OCI-M2 (cell line): ENCODE data around the gene DMAC2L.
"Not testable (repeated sequence)": the region's sequence is repeated elsewhere in the genome, so short reads cannot be mapped to it uniquely, and the experiment has no call there.

Source experiments
- DNase-seq: peaks from one replicate; lab custom pipeline; 2025; ENCODE audit not compliant: unreplicated experiment; lab: John Stamatoyannopoulos, UW

Gene DMAC2L

GRCh38 chr14:50354527-50354926 lies 42.4 kb downstream of the DMAC2L start:
- no peak for DNase-seq

GRCh38 chr14:50355692-50356091 lies 43.6 kb downstream of the DMAC2L start:
- no peak for DNase-seq

GRCh38 chr14:50356283-50356682 lies 44.2 kb downstream of the DMAC2L start:
- not testable (repeated sequence) for DNase-seq

GRCh38 chr14:50357124-50357523 lies 45.0 kb downstream of the DMAC2L start:
- DNase-seq: no peak

- DNase-seq: no peak
Observed at GRCh38 chr14:50357753-50358395, 45.8 kb downstream of the DMAC2L start.

- no peak for DNase-seq
Observed at GRCh38 chr14:50359631-50360030, 47.5 kb downstream of the DMAC2L start.

- no peak for DNase-seq
Observed at GRCh38 chr14:50360093-50360492, 48.0 kb downstream of the DMAC2L start.

- no peak for DNase-seq
Observed at GRCh38 chr14:50360851-50361250, 48.7 kb downstream of the DMAC2L start.

GRCh38 chr14:50361473-50362403 lies 49.6 kb downstream of the DMAC2L start:
- DNase-seq: not testable (repeated sequence)

GRCh38 chr14:50362764-50363713 lies 50.9 kb downstream of the DMAC2L start:
- no peak for DNase-seq

GRCh38 chr14:50363714-50364111 lies 51.6 kb downstream of the DMAC2L start:
- DNase-seq: no peak

GRCh38 chr14:50364792-50365191 lies 52.7 kb downstream of the DMAC2L start:
- DNase-seq: no peak

- not testable (repeated sequence) for DNase-seq
Observed at GRCh38 chr14:50365572-50365971, 53.4 kb downstream of the DMAC2L start.

- DNase-seq: no peak
Observed at GRCh38 chr14:50366115-50366514, 54.0 kb downstream of the DMAC2L start.

- DNase-seq: no peak
Observed at GRCh38 chr14:50366589-50366988, 54.5 kb downstream of the DMAC2L start.

GRCh38 chr14:50371546-50371945 lies 59.4 kb downstream of the DMAC2L start:
- DNase-seq: no peak

GRCh38 chr14:50373959-50374358 lies 61.8 kb downstream of the DMAC2L start:
- DNase-seq: no peak

- DNase-seq: no peak
Observed at GRCh38 chr14:50375760-50376159, 63.6 kb downstream of the DMAC2L start.
